Activated CD4-positive, CD25-positive, alpha-beta regulatory T cell treated with anti-CD3 and anti-CD28 coated beads, Interleukin-2, amount 50 U/mL, for 24 hours (primary cell): ENCODE measurements around the gene PHLPP1.

Experiments
- ATAC-seq, 2 donors: fragments of 150-1000 bp; cut with Tn5 transposase; one replicate each; pipeline ENCODE4 v1.10.0; 2021; ENCODE audit warnings: mild to moderate bottlenecking in 1 of 2, moderate library complexity in 1 of 2

Gene PHLPP1

DNA sequence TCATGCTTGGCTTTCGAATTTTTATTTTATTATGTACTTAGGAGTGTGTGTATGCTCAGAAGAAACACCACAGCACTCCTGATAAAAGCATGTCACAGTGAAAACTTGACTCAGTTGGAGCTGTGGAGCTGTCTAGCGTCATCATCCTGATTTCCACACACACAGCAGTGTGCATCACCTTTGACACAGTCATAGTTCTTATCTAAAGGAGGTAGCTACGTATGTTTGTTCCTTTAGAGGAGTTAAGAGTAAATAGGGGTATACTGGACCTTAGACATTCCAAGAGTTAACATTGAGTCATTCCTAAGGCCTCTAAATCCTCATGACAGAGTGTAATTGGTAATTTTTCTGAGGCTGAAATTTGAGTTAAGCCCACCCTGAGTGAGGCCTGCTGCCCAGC lies 96.9 kb downstream of the PHLPP1 start:
- no peak for ATAC-seq

DNA sequence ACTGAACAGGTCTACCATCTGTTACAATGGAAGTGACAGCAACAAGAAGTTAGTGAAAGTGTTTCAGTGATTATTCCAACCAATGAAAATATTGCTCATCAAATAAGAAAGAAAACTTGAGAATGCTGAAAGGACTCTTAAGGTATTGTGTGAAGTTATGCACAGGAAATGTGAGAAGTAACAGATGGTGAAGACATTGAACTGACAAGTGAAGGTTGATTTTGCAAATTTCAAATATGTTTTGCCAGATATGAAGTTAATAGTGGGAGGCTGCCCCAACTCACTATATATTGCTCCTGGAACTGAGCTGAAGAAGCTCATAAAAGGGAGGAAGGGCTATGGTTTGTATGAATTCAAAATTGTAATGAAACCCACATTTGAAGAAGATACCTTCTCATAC lies 97.5 kb downstream of the PHLPP1 start:
- ATAC-seq: no peak

DNA sequence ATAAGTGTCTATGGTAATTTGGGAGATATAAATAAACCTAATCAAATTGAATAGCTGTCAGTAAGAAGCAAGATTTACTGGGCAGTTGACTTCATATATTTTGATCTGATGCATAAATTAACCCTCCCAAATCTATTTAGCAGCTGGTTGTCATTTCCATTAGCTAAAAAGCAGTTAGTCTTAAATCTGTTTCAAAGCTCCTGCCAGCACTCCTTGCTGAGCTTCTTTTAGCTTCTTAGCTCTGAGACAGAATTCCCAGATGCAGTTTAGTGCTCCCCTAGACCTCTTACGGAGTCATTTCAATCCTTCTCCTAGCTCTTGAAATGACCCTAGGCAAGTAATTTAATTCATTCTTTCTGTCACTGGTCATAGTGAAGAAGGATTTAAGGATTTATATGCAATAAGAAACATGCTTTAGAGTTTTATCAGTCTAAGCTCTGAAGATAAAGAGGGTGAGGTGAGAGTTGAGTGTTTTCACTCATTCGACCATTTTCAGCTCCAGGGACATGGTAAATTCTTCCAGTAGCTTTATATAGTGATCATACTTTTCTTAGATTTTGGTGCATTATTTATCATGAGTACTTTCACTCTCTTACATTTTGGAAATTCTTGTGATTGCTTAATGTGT lies 98.9 kb downstream of the PHLPP1 start:
- ATAC-seq: no peak

DNA sequence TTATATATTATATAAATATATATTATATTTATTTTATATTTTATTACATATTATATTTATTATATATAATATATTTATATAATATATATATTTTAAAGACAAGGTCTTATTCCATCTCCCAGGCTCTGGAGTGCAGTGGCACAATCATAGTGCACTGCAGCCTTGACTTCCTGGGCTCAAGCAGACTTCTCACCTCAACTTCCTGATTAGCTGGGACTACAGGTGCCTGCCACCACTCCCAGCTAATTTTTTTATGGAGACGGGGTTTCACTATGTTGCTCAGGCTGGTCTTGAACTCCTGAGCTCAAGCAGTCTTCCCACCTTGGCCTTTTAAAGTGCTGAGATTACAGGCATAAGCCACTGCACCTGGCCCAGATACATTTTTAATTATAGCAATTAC lies 110.0 kb downstream of the PHLPP1 start:
- no peak for ATAC-seq

DNA sequence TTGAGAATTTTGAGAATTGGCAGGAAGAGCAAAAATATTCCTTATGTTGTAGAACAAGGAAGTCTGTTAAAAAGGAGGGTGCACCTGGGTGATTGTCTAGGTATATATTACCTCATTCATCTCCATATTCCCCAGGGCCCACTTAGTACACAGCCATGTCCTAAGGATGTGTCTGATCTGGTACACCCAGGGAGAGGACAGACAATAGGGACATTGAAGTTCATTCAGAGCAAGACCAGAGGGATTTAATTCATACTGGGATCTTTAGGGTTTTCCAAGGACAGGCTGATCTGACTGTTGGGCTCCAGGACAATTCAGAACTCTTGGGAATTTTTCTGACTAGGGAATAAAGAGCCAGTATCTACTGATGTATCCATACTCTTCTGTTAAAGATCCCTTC lies 112.1 kb downstream of the PHLPP1 start:
- no peak for ATAC-seq

DNA sequence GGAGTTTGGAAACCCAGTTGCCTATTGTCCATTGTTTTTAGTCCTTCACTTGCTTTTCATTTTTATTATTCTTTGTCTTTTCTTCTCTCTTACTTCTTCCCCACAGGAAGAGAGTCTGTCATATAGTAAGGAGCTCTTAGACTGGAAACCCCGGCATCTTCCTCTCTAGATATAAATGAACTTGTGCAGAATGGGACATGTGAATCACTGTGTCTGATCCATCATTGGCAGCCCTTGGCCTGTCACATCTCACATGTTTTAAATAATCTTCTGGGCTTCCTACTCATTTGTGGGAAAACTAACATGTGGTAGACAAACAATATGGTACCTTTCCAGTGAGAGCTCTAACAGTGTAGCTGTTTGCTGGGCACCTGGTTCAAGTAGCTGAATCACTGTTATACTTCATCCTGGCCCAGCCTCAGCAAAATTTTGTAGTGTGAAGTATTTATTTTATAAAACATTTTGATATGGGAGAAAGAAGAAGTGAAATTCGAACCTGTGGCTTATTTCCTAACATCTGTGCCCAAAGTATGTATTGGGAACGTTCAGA lies 112.8 kb downstream of the PHLPP1 start:
- no peak for ATAC-seq

DNA sequence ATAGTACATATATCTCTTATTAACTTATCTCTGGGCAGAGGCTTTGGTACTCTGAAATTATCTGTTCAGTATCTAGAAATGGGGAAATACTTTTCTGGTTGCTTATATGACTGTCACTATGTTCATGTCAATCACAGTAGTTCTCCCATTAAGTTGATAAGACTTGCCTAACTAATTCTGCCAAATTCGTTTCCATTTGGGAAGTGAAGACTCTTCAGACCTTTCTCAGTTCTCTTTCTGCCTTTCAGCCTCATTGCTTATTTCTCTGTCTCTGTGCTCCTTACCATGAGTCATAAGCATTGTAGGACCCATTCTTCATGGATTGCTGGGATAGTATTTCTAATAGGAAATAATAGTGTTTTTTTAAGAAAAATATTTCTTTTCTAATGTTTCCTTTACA lies 113.5 kb downstream of the PHLPP1 start:
- no peak for ATAC-seq

DNA sequence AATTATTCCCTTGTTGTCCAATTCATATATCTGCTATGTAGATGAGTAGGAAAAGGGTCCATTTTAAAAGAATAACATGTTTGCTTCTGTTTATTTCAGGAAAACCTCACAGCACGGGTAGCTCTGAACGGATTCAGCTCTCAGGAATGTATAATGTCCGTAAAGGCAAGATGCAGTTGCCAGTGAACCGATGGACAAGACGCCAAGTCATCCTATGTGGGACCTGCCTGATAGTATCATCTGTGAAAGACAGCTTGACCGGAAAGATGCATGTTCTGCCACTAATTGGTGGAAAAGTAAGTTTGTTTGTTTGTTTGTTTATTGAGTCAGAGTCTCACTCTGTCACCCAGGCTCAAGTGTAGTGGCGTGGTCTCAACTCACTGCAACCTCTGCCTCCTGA lies 114.6 kb downstream of the PHLPP1 start:
- no peak for ATAC-seq

DNA sequence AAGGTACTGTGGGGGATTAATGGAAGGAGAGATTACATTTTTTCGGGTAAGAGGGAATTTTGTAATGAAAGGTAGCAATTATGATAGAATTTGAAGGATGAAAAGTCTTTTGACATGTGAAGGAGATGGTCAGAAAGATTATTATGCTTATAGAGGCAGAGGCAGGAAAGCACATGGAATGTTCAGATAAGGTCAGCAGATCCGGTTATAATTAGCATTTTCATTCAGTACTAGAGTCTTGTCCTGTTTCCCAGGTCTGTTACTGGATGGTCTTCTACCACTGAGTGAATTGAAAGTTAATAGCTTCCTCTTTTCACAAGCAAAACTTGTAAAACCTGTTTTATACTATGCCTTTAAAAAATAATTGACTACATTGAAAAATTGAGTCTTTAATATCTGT lies 116.9 kb downstream of the PHLPP1 start:
- ATAC-seq: no peak

DNA sequence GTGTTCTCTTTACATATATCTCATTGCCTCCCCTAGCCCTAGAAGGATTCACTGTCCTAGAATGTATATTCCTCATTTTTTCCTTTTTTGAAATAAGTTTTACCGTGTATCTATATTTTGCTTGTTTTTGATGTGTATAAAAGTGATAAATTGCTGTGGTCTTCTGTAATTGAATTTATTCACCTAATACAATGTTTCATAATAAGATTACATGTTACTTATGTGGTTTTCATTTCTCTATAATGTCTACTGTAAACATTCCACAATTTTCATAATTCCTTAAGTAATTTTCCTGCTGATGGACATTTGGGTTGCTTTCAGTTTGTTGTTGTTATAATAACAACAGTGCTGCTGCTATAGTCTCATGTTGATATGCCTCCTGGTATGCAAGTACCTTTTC lies 118.2 kb downstream of the PHLPP1 start:
- no peak for ATAC-seq

DNA sequence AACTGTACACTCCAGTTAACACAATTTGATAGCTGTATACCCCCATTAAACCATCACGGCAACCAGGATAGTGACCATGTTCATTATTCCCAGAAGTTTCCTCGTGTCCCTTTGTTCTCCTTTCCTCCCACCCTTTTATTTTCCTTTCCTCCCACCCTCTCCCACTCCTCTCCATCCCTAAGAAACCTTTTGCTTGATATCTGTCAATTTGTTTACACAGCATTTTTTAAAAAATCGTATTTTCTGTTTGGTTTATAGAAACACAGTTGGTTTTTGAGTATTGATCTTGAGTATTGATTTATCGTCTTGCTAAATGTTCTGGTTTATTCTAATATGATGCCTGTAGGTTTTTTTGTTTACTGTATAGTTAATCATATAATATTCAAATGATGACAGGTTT lies 119.4 kb downstream of the PHLPP1 start:
- ATAC-seq: no peak

DNA sequence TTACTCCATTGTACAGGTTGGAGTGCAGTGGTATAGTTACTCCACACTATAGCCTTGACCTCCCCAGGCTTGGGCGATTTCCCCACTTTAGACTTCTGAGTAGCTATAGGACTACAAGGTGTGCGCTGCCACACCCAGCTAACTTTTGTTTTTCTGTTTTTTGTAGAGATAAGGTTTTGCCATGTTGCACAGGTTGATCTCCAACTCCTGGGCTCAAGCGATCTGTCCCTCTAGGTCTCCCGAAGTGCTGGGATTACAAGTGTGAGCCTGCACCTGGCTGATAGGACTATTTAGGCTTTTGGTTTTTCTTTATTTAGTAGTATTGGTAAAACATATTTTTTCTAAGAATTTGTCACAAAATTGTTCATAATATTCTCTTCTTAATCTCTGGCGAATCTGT lies 121.7 kb downstream of the PHLPP1 start:
- ATAC-seq: no peak

DNA sequence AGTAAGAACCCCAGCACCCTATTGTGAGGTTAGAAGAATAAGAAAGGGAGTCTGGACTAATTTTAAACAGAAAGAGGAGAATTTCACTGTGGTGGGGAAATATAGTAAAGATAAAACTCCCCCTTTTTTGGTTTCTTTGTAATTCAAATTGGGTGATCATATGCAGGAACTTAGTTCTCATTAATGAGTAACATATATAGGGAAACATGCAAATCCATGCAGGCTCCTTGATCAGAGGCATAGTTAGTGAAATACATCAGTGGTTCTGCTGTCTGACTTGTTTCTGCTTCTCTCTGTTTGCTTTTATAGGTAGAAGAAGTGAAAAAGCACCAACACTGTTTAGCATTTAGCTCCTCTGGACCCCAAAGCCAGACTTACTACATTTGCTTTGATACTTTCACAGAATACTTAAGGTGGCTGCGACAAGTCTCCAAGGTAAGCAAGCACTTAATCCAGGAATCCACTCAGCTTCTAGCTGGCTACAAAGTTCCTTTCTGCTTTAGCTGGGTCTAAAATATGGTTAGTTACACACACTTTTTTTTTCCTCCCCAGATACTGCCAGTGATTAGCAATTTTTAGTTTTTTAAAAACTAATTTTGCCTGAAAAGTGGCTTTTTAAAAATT lies 123.2 kb downstream of the PHLPP1 start:
- ATAC-seq: peak in 1 of 2 donors; percentile 58

DNA sequence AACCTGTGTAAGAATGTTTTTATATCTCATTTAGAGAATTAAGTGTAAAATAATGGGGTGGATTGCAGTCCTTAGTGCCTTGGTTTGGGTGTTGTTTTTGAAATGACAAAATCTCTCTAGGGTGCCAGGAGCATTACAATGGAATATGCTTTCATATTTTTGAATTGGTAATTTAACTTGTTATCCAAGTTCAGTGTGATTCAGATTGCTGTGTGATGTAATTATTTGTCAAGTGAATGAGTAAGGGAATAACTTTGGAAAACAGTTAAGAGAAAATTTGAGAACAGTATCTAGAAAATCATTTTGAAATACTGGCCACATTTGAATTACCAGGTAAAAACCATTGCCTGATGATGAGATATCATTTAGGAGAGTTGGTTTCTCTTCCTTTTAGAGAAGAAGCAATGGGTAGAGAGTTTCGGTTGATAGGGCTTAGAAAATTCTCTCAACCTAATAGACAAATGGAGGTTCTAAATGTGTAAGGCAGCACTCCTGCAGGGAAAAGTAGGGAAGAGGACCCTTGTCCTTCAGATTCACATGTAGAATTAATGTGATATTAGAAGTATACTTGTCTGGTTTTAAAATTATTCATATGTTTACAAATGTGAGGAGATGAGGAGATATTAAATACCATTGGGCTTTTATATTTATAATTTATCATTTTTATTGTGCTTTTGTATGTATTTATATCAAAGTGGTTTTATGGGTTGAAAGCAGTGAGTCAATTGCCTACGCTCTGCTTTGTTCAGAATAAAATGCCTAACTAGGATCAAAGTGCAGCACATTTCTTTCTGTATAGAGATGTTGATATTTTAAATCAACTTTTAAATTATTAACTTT lies 124.8 kb downstream of the PHLPP1 start:
- no peak for ATAC-seq

DNA sequence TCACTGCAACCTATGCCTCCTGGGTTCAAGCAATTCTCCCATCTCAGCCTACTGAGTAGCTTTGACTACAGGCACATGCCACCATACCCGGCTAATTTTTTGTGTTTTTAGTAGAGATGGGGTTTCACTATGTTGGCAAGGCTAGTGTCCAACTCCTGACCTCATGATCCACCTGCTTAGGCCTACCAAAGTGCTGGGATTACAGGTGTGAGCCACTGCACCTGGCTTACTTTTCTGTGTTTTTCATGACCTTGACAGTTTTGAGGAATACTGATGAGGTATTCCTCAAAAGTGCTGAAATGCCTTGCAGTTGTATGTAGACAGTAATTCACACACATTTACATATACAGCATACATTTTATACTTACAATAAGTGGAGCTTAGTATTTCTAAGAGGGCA lies 126.1 kb downstream of the PHLPP1 start:
- no peak for ATAC-seq

DNA sequence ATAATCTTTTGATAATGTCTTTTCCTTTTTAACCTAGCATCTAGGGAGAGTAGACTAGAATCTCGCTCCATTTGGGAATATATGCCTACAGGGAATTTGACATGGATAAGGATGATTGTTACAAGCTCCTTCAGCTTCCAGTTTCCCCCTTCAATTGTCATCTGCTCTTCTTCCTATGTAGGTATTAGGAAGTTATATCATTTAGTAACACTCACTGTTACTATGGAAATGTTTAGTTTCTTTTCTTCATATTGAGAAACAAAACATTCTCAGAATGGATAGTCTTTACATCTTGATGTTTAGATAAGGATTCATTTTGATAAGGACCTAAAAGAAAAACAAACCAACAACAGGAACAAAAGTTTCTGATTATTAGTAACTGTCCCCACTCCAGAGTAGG lies 127.6 kb downstream of the PHLPP1 start:
- ATAC-seq: no peak

DNA sequence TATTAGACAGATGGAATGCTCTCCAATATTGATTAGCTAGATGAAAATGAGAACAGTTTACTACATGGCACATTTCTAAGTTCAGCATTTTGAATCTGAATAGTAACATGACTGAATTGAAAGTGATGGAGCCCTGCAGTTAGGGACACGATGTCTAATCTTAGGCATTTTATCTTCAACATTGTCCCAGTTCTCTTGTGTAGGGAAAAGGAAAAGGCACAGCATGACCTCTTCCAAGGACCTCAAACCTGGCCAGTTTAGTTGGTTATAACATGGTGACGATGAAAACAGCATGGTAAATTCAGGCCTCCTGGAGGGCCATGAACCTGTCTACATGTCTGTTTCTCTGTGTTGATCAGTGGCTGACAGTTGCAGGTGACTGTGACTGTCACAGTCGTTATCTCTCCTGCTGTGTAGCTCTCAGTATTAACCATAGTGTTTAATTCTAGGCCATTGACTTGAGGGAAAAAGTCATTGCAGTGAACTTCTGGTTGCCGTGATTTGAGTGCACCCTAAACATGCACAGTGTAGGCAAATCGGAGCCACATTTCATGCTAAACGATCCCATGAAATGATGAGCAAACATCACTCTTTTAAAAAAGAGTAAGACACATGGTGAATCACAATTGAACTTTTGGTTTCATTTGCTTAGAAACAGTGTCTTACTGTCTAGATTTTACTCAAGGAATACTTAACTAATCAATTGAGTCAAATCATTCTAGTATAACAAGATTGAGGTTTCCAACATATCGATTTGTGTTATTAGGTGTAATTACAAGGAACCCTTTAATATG lies 129.7 kb downstream of the PHLPP1 start:
- ATAC-seq: peak; percentile 94 to 96

DNA sequence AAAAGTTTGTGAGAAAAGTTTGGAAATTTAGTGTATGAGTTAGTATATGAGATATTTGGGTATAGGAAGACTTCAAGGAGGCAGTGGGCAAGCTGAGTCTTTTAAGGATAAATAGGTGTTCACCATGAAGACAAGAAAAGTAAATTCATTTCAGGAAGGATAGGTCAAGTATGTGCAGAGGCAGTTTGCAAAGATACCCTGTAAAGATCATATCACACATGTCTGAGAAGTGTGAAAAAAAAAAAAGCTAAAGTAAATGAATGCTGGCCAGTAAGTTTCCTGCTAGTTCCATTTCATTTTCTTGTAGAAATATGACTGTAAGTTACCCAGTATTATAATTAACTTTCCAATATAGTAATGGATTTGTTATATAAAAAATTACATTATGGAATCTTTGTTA lies 131.0 kb downstream of the PHLPP1 start:
- no peak for ATAC-seq

DNA sequence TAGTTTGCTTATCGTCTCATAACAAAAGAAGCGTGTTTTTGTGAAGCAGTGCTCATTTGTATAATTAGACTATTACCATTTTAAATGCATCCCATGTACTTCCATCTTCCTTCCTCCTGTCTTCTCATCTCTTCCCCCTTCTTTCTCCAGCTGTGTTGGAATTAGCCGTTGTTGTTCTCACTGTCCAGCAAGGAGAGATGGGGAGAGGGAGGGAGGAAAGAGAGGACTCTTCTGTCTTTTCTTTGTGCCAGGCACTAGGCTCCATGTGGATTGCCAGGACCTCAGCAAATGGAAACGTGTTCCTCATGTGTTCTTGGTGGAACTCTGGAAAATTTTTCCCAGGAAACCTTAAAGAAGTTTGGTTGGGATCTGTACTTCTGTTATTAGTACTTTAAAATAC lies 131.7 kb downstream of the PHLPP1 start:
- ATAC-seq: no peak

DNA sequence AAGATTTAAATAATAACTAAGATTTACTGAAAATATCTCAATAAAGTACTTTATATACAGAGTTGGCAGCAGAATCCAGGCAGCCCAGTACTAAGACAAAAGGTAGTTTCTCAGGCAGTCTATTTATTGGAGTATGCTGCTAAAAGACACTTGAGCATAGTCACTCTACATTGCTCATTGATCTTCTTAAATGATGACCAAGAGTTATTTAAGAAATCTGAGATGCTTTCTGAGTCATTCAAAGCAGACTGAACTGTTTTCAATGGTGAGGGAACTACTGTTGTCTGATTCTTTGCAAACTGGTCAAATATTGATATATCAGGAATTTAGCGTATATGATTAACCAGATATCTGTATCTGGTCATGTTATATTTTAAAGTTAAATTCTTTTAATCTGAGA lies 133.6 kb downstream of the PHLPP1 start:
- ATAC-seq: no peak

DNA sequence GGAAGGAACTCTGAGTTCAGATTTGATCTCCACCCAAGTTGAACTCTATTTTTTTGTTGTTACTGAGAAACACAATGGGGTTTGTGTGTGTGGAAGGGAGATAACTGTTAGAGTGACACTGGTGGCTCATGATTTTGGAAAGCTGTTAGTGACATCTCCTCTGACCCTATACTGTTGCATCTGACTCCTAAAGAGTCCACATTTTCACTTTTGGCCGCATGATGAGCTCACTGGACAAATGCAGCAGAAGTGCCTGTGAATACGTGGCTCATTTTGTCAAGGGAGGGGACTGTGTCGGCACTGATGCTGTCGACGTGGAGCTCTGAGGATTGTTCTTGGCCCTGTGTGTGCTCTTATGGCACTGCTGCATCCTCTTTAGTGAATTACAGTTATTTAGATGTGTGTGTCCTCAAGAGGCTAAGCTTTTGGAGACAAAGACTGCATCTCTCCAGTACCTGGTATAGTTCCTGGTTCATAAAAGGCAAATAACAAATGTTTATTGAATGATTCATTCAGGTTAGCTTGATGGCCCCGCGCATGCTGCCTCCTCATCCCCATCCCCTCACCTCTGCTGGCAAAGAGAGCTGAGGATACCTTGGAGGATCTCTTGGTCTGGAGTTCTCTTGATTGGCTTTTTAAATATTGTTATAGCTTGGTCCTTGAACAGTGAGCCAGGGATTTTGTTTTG lies 135.4 kb downstream of the PHLPP1 start:
- no peak for ATAC-seq

DNA sequence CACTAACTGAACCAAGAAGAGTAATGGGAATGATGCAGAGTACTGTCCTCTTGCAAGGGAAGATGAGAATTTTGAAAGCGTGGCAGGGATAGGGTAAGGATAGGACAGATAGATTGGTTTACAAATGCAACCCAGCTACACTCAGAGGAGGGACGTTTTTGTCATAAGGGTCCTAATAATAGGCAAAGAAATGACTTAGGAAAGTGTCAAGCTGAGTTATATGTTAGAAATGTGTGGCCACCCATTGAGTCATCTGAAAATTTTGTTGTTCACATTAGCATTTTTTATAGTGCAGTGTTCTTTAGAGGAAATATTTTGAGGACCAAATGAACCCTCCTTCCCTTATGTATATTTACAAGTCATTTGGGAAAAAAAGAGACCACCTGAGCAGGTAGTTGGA lies 137.5 kb downstream of the PHLPP1 start:
- ATAC-seq: peak; percentile 35 to 68
